ENCODE measurements around the gene ZNF512B.
A peak's percentile ranks its signal among the peaks of the same experiment; 100 is the strongest.

The ZNF512B gene

GRCh38 chr20:63950701-63951397 lies 18.9 kb downstream of the ZNF512B start:
- no peak for DNase-seq (ENCODE audit: low spot score)

GRCh38 chr20:63947638-63948456 lies 21.9 kb downstream of the ZNF512B start:
- no peak for DNase-seq (ENCODE audit: low spot score)

- DNase-seq (ENCODE audit: low spot score) = no peak
These were observed 22.6 kb downstream of the ZNF512B start for GRCh38 chr20:63946986-63947637.

- DNase-seq (ENCODE audit: low spot score) = no peak
These were observed 23.5 kb downstream of the ZNF512B start for GRCh38 chr20:63945921-63946920.

GRCh38 chr20:63945031-63945658 lies 24.6 kb downstream of the ZNF512B start:
- no peak for DNase-seq (ENCODE audit: low spot score)

- no peak for DNase-seq (ENCODE audit: low spot score)
These were observed 25.4 kb downstream of the ZNF512B start for GRCh38 chr20:63944078-63944941.

GRCh38 chr20:63943808-63944077 lies 26.0 kb downstream of the ZNF512B start:
- DNase-seq (ENCODE audit: low spot score) = no peak

- DNase-seq (ENCODE audit: low spot score) = no peak
These were observed 26.5 kb downstream of the ZNF512B start for GRCh38 chr20:63942969-63943807.

GRCh38 chr20:63942250-63942951 lies 27.3 kb downstream of the ZNF512B start:
- no peak for DNase-seq (ENCODE audit: low spot score)

- peak; percentile 19 for DNase-seq (ENCODE audit: low spot score)
These were observed 28.2 kb downstream of the ZNF512B start for GRCh38 chr20:63941282-63942081.

- DNase-seq (ENCODE audit: low spot score) = no peak
These were observed 29.1 kb downstream of the ZNF512B start for GRCh38 chr20:63940472-63941266.

- DNase-seq (ENCODE audit: low spot score) = no peak
These were observed 29.7 kb downstream of the ZNF512B start for GRCh38 chr20:63940071-63940471.

GRCh38 chr20:63939061-63939935 lies 30.4 kb downstream of the ZNF512B start:
- no peak for DNase-seq (ENCODE audit: low spot score)

GRCh38 chr20:63937596-63937995 lies 32.1 kb downstream of the ZNF512B start:
- DNase-seq (ENCODE audit: low spot score) = no peak

- no peak for DNase-seq (ENCODE audit: low spot score)
These were observed 34.3 kb downstream of the ZNF512B start for GRCh38 chr20:63935447-63935846.

All from hematopoietic multipotent progenitor cell treated with erythropoietin and hydrocortisone succinate and interleukin-3 and kit ligand, for 15 days (in vitro differentiated cells).